NCI-H146 (cell line): ENCODE measurements around the gene FAM174B.

Source experiments
- DNase-seq: peaks from one replicate; lab custom pipeline; 2025; lab: John Stamatoyannopoulos, UW

The FAM174B gene

DNA sequence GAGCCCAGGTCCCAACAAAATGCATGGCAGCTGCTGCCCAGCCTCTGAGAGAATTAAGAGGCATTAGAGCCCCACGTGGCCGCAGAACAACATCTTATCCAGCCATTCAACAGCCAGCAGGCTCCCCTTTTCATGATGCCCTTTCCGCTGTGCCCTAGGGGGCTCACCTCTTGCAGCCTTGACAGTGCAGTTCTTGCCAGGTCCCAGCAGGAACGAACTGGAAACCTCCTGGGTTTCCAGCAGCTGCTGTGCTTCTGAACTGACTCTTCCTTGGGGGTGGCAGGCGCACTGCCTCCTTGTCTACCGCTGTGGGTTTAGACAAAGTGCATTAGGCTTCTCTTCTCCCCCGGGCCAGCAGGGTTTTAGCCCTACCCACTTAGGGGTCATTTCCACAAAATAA is 85.2 kb downstream of the FAM174B start:
- DNase-seq: no peak

DNA sequence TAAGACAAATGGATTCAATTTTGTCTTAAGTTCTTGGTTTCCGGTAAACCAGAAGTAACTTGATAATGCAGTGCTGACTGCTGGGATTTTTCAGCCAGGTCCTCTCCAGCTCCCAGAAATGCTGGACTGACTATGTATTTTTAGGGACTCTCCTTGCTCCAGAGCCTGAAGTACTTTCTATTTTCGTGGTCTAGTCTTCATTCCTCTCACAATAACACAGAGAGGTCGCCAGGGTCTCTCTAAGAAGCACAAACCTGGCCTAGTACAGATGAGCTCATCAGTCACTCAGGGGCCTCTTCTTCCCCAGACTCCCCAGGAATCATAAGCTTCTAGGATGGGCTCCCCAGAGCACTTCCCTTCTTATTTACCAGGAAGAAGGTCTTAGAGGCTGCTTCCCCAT is 85.8 kb downstream of the FAM174B start:
- DNase-seq: no peak
